Activated naive CD4-positive, alpha-beta T cell treated with anti-CD3 and anti-CD28 coated beads, Interleukin-2, amount 10 ng/mL, durations not matched to agents 5 hours and 36 hours (primary cell): ENCODE results near the gene SRSF3. TPM values are rescaled to one million over a fixed set of nuclear protein-coding genes. Genes with fewer than 3 reads are reported as not detected.

Source experiments
- microRNA-seq: library from miRNA; unstranded; fragments of <30 nt; microRNA quantifications from one replicate; pipeline ENCODE4 v1.2.0, GENCODE V29; 2022; ENCODE audit warnings: borderline microRNAs expressed, borderline replicate concordance
- total RNA-seq, 2 experiments: library from RNA; stranded (reverse); gene quantifications; one replicate each; pipeline ENCODE4 v1.2.3, GENCODE V29; 2021

Gene SRSF3
- total RNA-seq, result 100 to 1,000 TPM; 370 to 371 TPM

DNA sequence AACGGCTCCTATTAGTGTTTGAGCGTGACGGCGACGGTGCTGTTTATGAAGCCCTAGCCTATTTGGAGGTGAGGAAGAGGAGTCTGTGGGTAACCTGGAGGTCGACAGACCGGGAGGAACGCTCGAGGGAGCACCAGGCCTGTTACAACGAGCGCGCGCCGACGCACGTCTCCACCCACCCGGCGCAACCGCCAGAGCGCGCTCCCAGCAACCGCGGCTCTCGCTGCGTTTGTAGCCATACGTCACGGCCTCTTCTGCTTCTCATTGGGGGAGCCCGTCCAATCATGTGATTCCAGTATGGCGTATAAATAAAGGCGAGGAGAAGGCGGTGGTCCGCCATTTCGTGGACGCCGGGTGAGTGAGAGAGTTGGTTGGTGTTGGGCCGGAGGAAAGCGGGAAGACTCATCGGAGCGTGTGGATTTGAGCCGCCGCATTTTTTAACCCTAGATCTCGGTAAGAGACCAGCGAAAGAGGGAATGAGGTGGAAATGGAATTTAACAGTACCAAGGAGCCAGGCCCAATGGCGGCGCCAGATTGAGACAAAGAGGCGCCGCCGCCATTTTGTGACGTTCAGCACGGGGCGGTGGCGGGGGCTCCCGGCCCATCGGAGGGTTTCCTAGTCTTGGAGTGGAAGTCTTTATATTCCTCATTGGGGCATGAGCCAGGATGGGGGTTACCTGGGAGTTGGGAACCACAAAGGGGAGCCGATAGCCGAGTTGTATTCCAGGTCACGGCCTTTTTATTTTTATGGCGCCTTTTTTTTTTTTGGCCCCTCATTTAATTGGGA is at the start of gene SRSF3:
SRSF3 (plus strand) TSS at position 334 of the 787 bp plus-strand sequence. CDS start 2,401 bp downstream, outside the sequence.

DNA sequence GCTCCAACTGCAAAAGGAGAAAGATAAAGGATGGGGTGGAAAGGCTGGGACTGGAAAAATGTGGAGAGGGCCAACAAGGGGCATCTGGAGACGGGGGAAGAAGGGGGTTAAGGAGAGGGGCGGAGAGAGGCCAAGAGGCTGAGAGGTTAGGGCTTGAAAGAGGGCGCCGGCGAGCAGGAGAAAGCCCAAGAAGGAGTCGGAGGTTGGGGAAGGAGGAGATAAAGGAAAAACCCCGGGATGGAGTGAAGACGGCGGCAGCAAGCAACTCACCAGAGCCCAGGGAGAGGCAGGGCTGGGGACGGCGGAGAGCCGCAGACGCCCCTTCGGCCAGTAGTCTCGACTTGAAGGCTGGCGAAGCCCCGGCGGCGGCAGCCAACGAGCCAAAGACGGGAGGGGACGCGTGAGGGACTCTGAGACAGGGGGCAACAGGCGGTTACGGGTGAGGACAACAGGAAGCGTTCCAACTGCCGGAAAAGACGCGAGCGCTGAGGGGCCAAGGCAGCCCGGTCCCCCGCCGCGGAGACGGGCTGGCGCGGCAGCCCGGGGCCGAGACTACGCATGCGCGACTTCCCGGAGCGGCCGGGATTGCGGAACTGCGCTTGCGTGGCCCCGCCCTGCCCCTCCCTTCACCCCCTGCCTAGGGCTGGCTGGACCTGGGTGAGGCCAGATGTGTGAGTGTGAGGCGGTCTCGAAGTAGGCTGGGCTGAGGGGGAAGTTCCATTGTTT is 47.1 kb upstream of the SRSF3 start, which contains the start of gene STK38:
STK38 (minus strand) TSS at position 560 of the 726 bp plus-strand sequence. CDS start 7,277 bp downstream, outside the sequence.

Small RNA genes within 50 kb of the gene (microRNA-seq; reads per million reads assigned to microRNA genes)
- gene MIR3925, result not detected

Other genes starting within 250 kb of the SRSF3 start
- 1 to 10 TPM; 5.2 to 5.3 TPM for gene ETV7, start 206.7 kb upstream of the SRSF3 start, total RNA-seq
- gene PXT1, start 151.5 kb upstream of the SRSF3 start, total RNA-seq, result under 1 TPM; 0.17 to 0.20 TPM
- 10 to 100 TPM; 50.4 to 51.4 TPM for gene KCTD20, start 151.4 kb upstream of the SRSF3 start, total RNA-seq
- 10 to 100 TPM; 91.6 to 95.9 TPM for gene STK38, start 46.9 kb upstream of the SRSF3 start, total RNA-seq
- gene CDKN1A, start 84.4 kb downstream of the SRSF3 start, total RNA-seq, result 10 to 100 TPM; 41.7 to 43.4 TPM
- gene RAB44, start 103.5 kb downstream of the SRSF3 start, total RNA-seq, result under 1 TPM in 1 of 2 experiments, not detected in 1; 0.07 TPM
- 1 to 10 TPM; 1.6 to 2.4 TPM for gene CPNE5, start 245.1 kb downstream of the SRSF3 start, total RNA-seq